Osteocyte (in vitro differentiated cells): ENCODE data around the gene FAM83G. TPM values are rescaled to one million over a fixed set of nuclear protein-coding genes. Genes with fewer than 3 reads are reported as not detected.

ENCODE experiments used
- DNase-seq: peaks from one replicate; pipeline ENCODE4 v3.0.0; 2021; ENCODE audit warnings: mixed read lengths; ENCODE audit not compliant: unreplicated experiment; ENCODE audit errors: extremely low spot score
- H3K27ac Mint-ChIP-seq: one replicate; pipeline ENCODE4 v1.8.0; 2021; ENCODE audit warnings: mild to moderate bottlenecking, mixed read lengths; ENCODE audit not compliant: unreplicated experiment
- H3K27me3 Mint-ChIP-seq: one replicate; pipeline ENCODE4 v1.8.0; 2021; ENCODE audit warnings: mixed read lengths; ENCODE audit not compliant: unreplicated experiment
- H3K36me3 Mint-ChIP-seq: one replicate; pipeline ENCODE4 v1.8.0; 2021; ENCODE audit warnings: mixed read lengths; ENCODE audit not compliant: unreplicated experiment
- H3K4me1 Mint-ChIP-seq: one replicate; pipeline ENCODE4 v1.8.0; 2021; ENCODE audit warnings: mixed read lengths; ENCODE audit not compliant: unreplicated experiment
- H3K4me3 Mint-ChIP-seq: one replicate; pipeline ENCODE4 v1.8.0; 2021; ENCODE audit warnings: mild to moderate bottlenecking, moderate library complexity, mixed read lengths; ENCODE audit not compliant: unreplicated experiment
- H3K9me3 Mint-ChIP-seq: one replicate; pipeline ENCODE4 v1.8.0; 2021; ENCODE audit warnings: mixed read lengths; ENCODE audit not compliant: unreplicated experiment
- total RNA-seq: library from RNA; stranded (reverse); gene quantifications from 2 replicates; pipeline ENCODE4 v1.2.1, GENCODE V29; 2021
- TF ChIP-seq, protein P1 (sequence below): fragments of 200-600 bp; sonication (generic); IDR thresholded peaks from 2 replicates; pipeline ENCODE4 v1.5.0; 2021; ENCODE audit warnings: antibody characterized with exemption, mild to moderate bottlenecking, moderate library complexity

The FAM83G gene
- total RNA-seq, 1 donor from 2014 or later, result 4.1 TPM

DNA sequence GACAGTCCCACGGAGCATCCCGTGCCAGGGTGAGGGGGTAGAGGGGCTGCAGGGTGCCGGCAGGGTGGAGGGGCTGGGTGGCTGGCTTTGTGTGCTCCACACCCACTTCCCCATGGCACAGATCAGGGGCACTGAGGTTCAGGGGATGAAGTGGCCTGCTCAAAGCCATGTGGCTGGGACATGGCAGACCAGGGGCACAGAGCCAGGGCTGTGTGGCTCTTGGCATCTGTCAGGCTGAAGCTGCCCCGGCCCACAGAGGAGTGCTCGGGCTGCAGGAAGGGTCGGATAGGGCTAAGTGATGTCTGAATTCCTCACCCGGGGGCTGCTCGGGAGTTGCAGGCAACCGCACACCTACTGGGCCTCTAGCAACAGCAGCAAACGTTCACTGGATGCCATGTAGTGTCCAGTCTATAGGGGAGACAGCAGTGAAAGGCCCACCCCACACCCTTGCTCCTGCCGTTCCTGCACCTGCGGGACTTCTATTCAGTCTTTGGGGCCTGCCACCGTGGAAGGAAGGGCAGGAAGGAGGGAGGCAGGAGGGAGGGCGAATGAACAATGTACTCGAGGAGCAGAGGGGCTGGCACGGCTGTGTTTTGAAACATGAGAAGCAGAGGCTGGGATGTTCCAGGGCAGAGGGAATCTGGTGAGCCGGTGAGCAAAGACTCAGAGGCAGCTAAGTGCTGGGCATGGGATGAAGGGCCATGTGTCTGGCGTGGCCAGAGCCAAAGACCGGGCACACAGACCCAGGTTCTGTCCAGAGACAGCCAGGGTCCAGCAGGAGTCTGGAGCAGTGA, 37.5 kb downstream of the FAM83G start:
- Mint-ChIP-seq H3K27me3 (no peaks in the 10 kb centered on the region), H3K4me3 (no peak overlapping the region), H3K27ac (no peak overlapping the region), H3K36me3 (no peaks in the 10 kb centered on the region), H3K4me1 (peaks cover 24% of the 10 kb centered on the region), H3K9me3 (no peaks in the 10 kb centered on the region)
- TF ChIP-seq, protein P1, sequence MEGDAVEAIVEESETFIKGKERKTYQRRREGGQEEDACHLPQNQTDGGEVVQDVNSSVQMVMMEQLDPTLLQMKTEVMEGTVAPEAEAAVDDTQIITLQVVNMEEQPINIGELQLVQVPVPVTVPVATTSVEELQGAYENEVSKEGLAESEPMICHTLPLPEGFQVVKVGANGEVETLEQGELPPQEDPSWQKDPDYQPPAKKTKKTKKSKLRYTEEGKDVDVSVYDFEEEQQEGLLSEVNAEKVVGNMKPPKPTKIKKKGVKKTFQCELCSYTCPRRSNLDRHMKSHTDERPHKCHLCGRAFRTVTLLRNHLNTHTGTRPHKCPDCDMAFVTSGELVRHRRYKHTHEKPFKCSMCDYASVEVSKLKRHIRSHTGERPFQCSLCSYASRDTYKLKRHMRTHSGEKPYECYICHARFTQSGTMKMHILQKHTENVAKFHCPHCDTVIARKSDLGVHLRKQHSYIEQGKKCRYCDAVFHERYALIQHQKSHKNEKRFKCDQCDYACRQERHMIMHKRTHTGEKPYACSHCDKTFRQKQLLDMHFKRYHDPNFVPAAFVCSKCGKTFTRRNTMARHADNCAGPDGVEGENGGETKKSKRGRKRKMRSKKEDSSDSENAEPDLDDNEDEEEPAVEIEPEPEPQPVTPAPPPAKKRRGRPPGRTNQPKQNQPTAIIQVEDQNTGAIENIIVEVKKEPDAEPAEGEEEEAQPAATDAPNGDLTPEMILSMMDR, result no peak
- no peak for DNase-seq

DNA sequence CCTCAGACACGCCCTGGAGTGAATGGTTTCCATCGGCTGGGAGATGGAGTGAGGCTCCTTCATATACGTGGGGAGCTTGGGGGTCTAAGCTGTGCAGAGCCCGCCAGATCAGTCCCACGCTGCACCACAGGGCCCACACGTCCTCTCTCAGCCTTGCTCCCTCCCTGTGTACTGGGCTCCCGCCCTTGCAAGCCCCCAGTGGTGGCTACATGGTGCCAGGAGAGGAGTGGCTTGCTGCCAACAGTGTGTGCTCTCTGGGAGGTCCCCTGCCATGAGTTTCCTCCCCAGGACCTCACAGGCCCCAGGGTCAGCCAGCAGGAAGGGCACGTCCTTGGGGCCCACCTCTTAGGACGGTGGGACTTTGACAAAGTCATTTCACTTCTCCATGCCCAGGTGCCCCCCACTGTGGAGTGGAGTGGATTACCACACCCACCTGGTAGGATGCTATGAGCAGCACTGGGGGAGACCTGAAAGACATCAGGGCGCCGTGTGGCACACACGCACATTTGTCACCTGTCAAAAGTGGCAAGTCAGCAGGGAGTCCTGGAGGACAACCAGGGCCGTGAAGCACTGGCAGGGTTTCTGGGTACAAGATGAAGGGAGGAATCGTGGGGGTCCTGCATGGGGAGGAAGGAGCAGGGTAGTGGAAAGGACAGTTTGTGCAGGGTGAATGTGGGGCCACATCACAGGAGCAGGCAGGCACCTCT, 38.9 kb downstream of the FAM83G start:
- Mint-ChIP-seq H3K27ac (no peak overlapping the region), H3K4me3 (no peak overlapping the region), H3K4me1 (peaks cover 27% of the 10 kb centered on the region), H3K27me3 (no peaks in the 10 kb centered on the region), H3K9me3 (no peaks in the 10 kb centered on the region), H3K36me3 (no peaks in the 10 kb centered on the region)
- TF ChIP-seq, protein P1, result no peak
- DNase-seq, result no peak

DNA sequence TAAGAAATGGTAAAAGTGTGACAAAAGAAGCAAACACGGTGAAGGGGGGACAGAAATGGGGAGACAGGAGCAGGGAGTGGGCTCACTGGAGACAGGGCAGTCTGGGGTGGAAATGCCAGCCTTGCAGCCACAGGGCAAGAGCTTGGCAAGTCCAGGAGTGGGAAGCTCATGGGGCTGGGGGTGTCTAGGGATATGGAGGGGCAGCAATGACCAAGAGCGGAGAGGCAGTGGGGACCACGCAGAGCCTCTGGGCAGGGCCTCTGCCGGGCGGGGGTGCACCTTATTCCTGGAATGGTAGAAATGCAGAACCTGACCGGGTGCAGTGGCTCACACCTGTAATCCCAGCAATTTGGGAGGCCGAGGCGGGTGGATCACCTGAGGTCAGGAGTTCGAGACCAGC, 40.0 kb downstream of the FAM83G start:
- H3K36me3 Mint-ChIP-seq, result no peaks in the 10 kb centered on the region

DNA sequence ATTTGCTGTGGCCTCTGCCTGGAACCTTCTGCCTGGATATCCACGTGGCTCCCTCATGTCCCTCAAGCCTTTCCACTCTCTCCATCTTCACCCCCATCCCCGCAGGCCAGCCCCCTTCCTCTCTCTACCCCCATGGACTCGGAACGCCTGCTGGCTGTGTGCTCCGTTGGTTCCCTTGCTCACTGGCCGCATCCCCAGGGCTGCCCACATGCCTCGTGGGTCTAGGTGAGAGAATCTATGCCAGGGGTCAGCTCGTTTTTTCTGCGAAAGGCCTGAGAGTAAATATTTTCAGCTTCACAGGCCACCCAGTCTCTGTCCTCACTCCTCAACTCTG, 40.6 kb downstream of the FAM83G start:
- no peaks in the 10 kb centered on the region for H3K36me3 Mint-ChIP-seq
- no peak for DNase-seq
- H3K4me1 Mint-ChIP-seq, result peaks cover 20% of the 10 kb centered on the region
- H3K9me3 Mint-ChIP-seq, result no peaks in the 10 kb centered on the region
- H3K4me3 Mint-ChIP-seq, result no peak overlapping the region
- TF ChIP-seq, protein P1, result no peak
- H3K27me3 Mint-ChIP-seq, result no peaks in the 10 kb centered on the region
- H3K27ac Mint-ChIP-seq, result no peak overlapping the region

More for the DNA sequence above, 40.0 kb downstream of the FAM83G start:
- Mint-ChIP-seq H3K27me3 (no peaks in the 10 kb centered on the region), H3K9me3 (no peaks in the 10 kb centered on the region), H3K4me3 (no peak overlapping the region), H3K4me1 (peaks cover 24% of the 10 kb centered on the region), H3K27ac (no peak overlapping the region)
- no peak for DNase-seq
- TF ChIP-seq, protein P1, result no peak
